ENCODE data around the gene RAD9B. TPM values are rescaled to one million over a fixed set of nuclear protein-coding genes. Genes with fewer than 3 reads are reported as not detected.
"Not testable (repeated sequence)": the region's sequence is repeated elsewhere in the genome, so short reads cannot be mapped to it uniquely, and the experiment has no call there.

The RAD9B gene
- total RNA-seq, 2 experiments from 2014 or later = 1.7 to 1.9 TPM

- intact Hi-C loops (cut with micrococcal nuclease) = no loop called here
- H3K4me1 Mint-ChIP-seq (ENCODE audit: low read depth) = peaks cover 31% of the 10 kb centered on the region
- ATAC-seq = no peak
- peaks cover 36% of the 10 kb centered on the region for H3K36me3 Mint-ChIP-seq (ENCODE audit: low read depth)
- DNase-seq = no peak
- no peaks in the 10 kb centered on the region for H3K27me3 Mint-ChIP-seq
- CTCF ChIA-PET = interaction anchor here (2.0 kb wide), 1 partner anchor 15 kb away, joined by 7 read pairs; the partner anchor contains the start of gene ARPC3
- POLR2A ChIA-PET = interaction anchor here (0.6 to 2.6 kb wide), 3 partner anchors 9 to 15 kb away, joined by 3 to 10 read pairs (median 3); partner anchors contain the start of gene ARPC3
- no peak overlapping the region for H3K27ac Mint-ChIP-seq
- no peaks in the 10 kb centered on the region for H3K9me3 Mint-ChIP-seq
- no peak for TF ChIP-seq CTCF (IDR thresholded peaks at IDR 0.05)
- no peak overlapping the region for H3K4me3 Mint-ChIP-seq
These were observed 37.1 kb upstream of the RAD9B start for GRCh38 chr12:110465024-110465423.

DNA sequence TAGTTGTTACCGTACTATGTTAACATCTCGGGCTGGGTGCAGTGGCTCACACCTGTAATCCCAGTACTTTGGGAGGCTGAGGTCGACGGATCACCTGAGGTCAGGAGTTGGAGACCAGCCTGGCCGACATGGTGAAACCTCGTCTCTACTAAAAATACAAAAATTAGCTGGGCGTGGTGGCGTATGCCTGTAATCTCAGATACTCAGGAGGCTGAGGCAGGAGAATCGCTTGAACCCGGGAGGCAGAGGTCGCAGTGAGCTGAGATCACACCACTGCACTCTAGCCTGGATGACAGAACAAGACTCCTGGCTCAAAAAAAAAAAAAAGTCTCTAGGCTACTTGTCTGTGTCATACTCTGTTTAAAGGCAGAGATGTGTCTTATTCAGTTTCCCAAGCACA is 36.4 kb upstream of the RAD9B start:
- ATAC-seq; H3K27ac Mint-ChIP-seq; DNase-seq; H3K4me3 Mint-ChIP-seq; H3K9me3 Mint-ChIP-seq; intact Hi-C loops (cut with micrococcal nuclease); H3K27me3 Mint-ChIP-seq: not testable (repeated sequence)
- ChIA-PET POLR2A (interaction anchor here (0.7 to 2.6 kb wide), 5 partner anchors 14 to 114 kb away, joined by 3 to 10 read pairs (median 5); partner anchors contain the start of gene ARPC3), CTCF (interaction anchor here (1.2 to 7.1 kb wide), 3 partner anchors 15 to 136 kb away, joined by 3 to 70 read pairs (median 48); partner anchors contain the start of gene ARPC3)
- Mint-ChIP-seq H3K36me3 (ENCODE audit: low read depth) (peaks cover 39% of the 10 kb centered on the region), H3K4me1 (ENCODE audit: low read depth) (peaks cover 37% of the 10 kb centered on the region)

- CTCF ChIA-PET = interaction anchor here (1.2 to 7.1 kb wide), 3 partner anchors 16 to 135 kb away, joined by 3 to 70 read pairs (median 48); partner anchors contain the start of gene ARPC3
- Mint-ChIP-seq H3K27me3 (no peaks in the 10 kb centered on the region), H3K36me3 (ENCODE audit: low read depth) (peaks cover 46% of the 10 kb centered on the region), H3K4me1 (ENCODE audit: low read depth) (peaks cover 43% of the 10 kb centered on the region), H3K27ac (no peak overlapping the region), H3K4me3 (peak overlapping the region; percentile 88), H3K9me3 (no peaks in the 10 kb centered on the region)
- POLR2A ChIA-PET = interaction anchor here (0.9 to 2.6 kb wide), 4 partner anchors 15 to 113 kb away, joined by 5 to 10 read pairs (median 6); partner anchors contain the start of gene ARPC3
- no peak for ATAC-seq
- DNase-seq = no peak
- intact Hi-C loops (cut with micrococcal nuclease) = no loop called here
- TF ChIP-seq CTCF (IDR thresholded peaks at IDR 0.05) = no peak
These were observed 35.3 kb upstream of the RAD9B start for GRCh38 chr12:110466791-110467190.

DNA sequence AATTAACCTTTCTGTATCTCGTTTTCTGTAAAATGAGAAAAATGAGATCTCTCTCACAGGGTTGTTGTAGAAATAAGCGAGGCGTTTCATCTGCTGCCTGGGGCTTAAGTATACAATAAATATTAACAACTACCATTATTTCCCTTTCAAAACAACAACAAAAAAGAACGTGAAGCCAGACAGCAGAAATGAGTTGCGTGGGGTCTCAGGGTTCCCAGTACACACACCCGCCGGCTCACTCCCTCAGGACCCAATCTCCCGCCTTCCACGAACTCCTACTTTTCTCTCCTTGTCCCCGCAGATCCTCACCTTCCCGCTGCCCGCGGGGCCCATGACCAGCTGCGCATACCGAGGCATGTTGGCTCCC is 34.3 kb upstream of the RAD9B start:
- Mint-ChIP-seq H3K27ac (peak overlapping the region; percentile 99), H3K4me1 (ENCODE audit: low read depth) (peaks cover 42% of the 10 kb centered on the region), H3K4me3 (peak overlapping the region; percentile 88), H3K9me3 (no peaks in the 10 kb centered on the region), H3K36me3 (ENCODE audit: low read depth) (peaks cover 45% of the 10 kb centered on the region), H3K27me3 (no peaks in the 10 kb centered on the region)
- ATAC-seq (no peak), DNase-seq (no peak)
- TF ChIP-seq CTCF (IDR thresholded peaks at IDR 0.05) = no peak
- CTCF ChIA-PET = interaction anchor here (0.9 to 7.1 kb wide), 15 partner anchors 10 to 427 kb away, joined by 3 to 70 read pairs (median 5); partner anchors contain the start of genes ARPC3, ATP2A2, RAD9B and VPS29
- intact Hi-C loops (cut with micrococcal nuclease) = loop anchor here (2.0 kb wide), 1 partner anchor 35 kb away; the partner anchor contains the start of genes RAD9B and VPS29
- POLR2A ChIA-PET = interaction anchor here (0.8 to 3.0 kb wide), 23 partner anchors 10 to 273 kb away, joined by 3 to 49 read pairs (median 5); partner anchors contain the start of genes ARPC3, RAD9B, TCTN1 and VPS29

- Mint-ChIP-seq H3K36me3 (ENCODE audit: low read depth) (peaks cover 43% of the 10 kb centered on the region), H3K27me3 (no peaks in the 10 kb centered on the region), H3K9me3 (no peaks in the 10 kb centered on the region), H3K4me1 (ENCODE audit: low read depth) (peaks cover 43% of the 10 kb centered on the region), H3K4me3 (peak within 1 kb of the TSS; percentile 88), H3K27ac (peak within 1 kb of the TSS; percentile 99)
- peak; percentile 82 for ATAC-seq
- DNase-seq = peak; percentile 97
- ChIA-PET POLR2A (interaction anchor here (0.6 to 3.0 kb wide), 40 partner anchors 9 to 356 kb away, joined by 3 to 49 read pairs (median 4); partner anchors contain the start of genes ARPC3, RAD9B, TCTN1 and VPS29), CTCF (interaction anchor here (0.7 to 7.1 kb wide), 25 partner anchors 10 to 426 kb away, joined by 3 to 70 read pairs (median 5); partner anchors contain the start of genes ARPC3, ATP2A2, RAD9B and VPS29)
- intact Hi-C loops (cut with micrococcal nuclease) = loop anchor here (2.0 kb wide), 1 partner anchor 34 kb away; the partner anchor contains the start of genes RAD9B and VPS29
- no peak for TF ChIP-seq CTCF (IDR thresholded peaks at IDR 0.05)
These were observed 33.7 kb upstream of the RAD9B start, which contains the start of the genes FAM216A and GPN3 for GRCh38 chr12:110468214-110469048. FAM216A (plus strand) TSS chr12:110468845; CDS start chr12:110468876, 31 bp downstream. GPN3 (minus strand) TSS chr12:110468257; CDS start chr12:110468203, 54 bp downstream.

Measured in activated CD8-positive, alpha-beta T cell treated with anti-CD3 and anti-CD28 coated beads for 36 hours (primary cell).